ENCODE measurements around the gene LY86.

LY86 gene

GRCh38 chr6:6575143-6575542 is 13.4 kb upstream of the LY86 start:
- TF ChIP-seq CTCF (IDR thresholded peaks at IDR 0.05), result no peak

GRCh38 chr6:6577735-6578134 is 10.8 kb upstream of the LY86 start:
- no peak for TF ChIP-seq CTCF (IDR thresholded peaks at IDR 0.05)

GRCh38 chr6:6579281-6579680 is 9.2 kb upstream of the LY86 start:
- no peak for TF ChIP-seq CTCF (IDR thresholded peaks at IDR 0.05)

- TF ChIP-seq CTCF (IDR thresholded peaks at IDR 0.05), result no peak
Observed at GRCh38 chr6:6580225-6580856, 8.2 kb upstream of the LY86 start.

- no peak for TF ChIP-seq CTCF (IDR thresholded peaks at IDR 0.05)
Observed at GRCh38 chr6:6581054-6581453, 7.5 kb upstream of the LY86 start.

- TF ChIP-seq CTCF (IDR thresholded peaks at IDR 0.05), result no peak
Observed at GRCh38 chr6:6582131-6582530, 6.4 kb upstream of the LY86 start.

- TF ChIP-seq CTCF (IDR thresholded peaks at IDR 0.05), result no peak
Observed at GRCh38 chr6:6583836-6584235, 4.7 kb upstream of the LY86 start.
